C1 segment of cervical spinal cord (tissue), 14 donors: ENCODE data around the gene NRXN3.

Experiments
- DNase-seq, 14 donors: peaks; one replicate each; lab custom pipeline; 2025; lab: John Stamatoyannopoulos, UW

The NRXN3 gene

DNA sequence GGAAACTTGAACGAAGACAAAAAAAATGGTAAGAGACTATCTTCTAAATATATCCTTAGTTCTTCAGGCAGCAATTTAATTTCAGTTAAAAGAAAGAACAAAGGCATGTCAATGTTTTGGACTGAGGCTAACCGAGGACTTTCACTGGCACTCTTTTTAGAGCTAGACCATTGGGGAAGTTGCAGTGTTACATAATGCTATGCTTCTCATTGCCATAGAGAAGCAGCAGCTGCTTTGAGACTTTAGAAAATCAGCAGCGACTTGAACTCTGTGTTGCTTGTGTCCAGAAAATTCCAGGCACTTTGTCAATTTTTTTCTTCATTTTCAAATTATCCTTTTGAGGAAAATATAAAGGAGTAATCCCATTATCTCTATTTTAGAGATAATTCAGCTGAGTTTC, 964.2 kb downstream of the NRXN3 start:
- DNase-seq, result peak in 2 of 14 donors; percentile 1 to 10

DNA sequence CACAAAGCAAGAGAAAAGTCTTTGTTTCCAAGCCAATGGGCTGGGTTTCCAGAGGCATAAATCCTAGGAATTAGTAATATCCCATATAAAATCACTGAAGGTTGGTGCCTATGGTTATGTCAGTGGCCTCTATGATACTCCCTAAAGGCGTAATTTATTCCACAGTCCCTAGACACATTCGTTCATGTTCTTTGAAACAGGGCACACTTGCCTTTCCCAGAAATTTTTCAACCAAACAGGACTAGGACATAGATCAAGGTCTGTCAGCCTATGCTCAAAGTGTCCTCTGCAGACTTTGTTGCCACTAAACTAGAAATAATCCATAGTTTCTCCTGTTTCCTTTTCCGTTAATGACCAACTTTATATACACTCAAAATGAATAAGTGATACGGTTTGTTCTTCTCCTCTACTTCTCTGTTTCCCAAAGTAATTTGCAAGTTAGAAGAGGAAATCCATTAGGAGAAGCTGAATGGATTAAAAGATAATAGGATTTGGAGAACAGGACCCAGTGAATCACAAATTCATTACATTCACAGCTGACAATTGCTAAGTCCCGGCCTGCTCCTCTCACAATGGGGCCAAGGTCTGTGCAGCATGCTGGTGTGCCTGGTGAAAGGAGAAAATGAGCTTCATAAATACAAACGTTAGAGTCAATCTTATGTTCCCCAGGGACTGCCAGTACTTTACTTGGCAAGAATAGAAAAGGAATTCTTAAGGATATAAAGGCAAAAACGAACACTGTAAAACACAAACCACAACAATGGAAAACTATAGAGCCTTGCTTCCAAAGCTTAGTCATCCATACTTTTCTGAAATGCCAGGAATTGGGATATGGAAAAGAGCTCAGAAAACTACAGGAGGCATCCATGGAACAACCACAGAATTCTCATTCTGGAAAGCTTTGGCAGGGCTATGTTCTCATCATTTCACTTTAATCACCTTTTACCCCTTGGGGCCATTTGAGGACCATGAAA, 966.2 kb downstream of the NRXN3 start:
- peak in 1 of 14 donors; percentile 20 for DNase-seq

DNA sequence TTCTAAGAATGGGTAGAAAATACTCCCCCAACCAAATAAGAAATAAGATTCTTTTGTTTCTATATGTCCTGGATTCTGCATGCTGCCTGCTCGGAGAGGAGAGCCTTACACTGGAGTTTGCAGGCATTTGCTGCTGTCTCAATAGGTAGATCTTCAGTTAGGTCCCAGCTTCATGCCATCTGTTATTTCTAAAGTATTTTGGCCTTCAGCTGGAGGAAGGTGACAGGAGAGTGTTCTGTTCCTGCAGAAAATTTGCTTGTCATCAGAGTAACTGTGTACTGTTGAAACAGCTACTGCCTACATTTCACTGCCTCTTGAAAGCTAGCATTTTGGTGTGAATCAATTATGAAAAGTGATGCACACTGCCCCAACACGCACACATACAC, 966.9 kb downstream of the NRXN3 start:
- DNase-seq, result peak in 1 of 14 donors; percentile 88

GRCh38 chr14:79137836-79138235, 967.7 kb downstream of the NRXN3 start:
- DNase-seq, result no peak

- DNase-seq, result no peak
These were observed 974.7 kb downstream of the NRXN3 start for GRCh38 chr14:79144896-79145295.

DNA sequence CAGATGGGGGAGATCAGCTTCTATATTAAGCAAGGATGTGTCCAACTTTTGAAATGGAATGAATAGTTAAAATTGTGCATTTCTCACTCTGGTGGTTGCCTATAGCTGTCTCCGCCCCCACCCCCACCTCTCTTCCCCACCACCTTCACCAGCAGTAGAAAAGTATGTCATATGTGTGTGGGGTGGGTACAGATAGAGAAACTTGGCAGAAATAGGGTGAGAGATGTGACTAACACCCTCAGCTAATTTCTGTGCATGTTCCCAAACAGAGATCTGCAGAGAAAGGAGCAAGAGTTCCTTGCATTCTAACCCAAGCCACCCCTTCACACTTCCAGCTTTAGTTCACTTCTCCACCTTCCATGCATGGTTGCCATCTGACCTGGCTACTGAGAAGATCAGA, 980.1 kb downstream of the NRXN3 start:
- no peak for DNase-seq

DNA sequence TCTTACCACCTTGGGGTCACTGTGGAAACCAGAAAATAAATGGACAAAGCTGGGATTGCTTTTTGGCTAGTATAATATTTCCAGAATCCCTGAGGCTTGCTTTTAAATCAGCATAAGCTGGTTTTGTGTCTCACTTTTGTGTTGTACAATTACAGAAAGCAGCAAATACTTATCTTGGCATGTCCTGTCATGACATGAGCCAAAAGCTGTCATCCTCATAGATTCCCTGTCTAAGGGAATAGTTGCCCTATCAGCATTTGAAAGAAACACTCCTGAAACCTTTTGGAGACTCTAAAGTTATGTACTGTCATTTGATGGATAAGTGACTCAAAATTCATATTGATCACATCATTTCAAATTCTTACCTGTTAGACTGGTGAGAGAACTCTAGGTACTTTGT, 987.2 kb downstream of the NRXN3 start:
- no peak for DNase-seq

GRCh38 chr14:79161571-79161970, 991.4 kb downstream of the NRXN3 start:
- no peak for DNase-seq

DNA sequence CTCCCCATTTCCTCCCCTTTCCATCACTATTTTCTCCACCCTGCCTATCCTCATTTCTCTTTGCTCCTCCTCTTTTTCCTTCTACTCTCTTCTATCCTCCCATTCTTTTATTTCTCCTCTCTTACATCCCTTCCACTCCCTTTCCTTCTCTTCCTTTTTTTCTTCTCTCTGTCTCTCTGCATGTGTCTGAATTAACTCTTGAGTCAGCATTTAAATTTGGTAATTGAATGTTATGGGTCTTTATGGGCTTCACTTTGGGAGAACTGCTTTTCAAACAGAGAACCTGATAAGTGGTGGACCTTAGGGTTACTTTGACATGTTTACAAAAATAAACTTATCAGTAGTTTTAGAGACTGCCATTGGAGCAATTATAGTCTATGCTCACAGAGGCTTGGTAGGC, 992.7 kb downstream of the NRXN3 start:
- no peak for DNase-seq

- DNase-seq, result peak in 1 of 14 donors; percentile 52
These were observed 995.4 kb downstream of the NRXN3 start for GRCh38 chr14:79165471-79166090.

- DNase-seq, result no peak
These were observed 996.0 kb downstream of the NRXN3 start for GRCh38 chr14:79166171-79166570.

GRCh38 chr14:79167957-79168356, 997.8 kb downstream of the NRXN3 start:
- no peak for DNase-seq

DNA sequence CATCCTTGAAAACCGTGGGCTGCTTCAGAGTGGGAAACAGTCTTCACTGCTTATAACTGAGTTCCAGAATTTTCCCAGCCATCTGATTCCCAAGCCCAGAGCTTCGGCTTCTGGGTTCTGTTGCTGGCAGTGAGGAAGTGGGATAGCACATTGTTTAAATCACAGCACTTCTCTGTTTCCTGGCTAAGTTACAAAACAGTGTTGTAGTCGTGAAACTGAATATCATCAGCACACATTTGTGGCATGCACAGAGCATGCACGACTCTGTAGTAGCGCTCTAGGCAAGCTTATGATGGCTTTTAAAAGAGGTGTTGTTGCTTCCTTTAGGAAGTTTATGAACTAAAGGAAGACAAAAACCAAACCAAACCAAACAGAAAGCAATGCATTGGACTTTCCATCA, 1005.5 kb downstream of the NRXN3 start:
- no peak for DNase-seq

GRCh38 chr14:79177106-79177505, 1006.9 kb downstream of the NRXN3 start:
- no peak for DNase-seq

- no peak for DNase-seq
These were observed 1008.5 kb downstream of the NRXN3 start for GRCh38 chr14:79178719-79179118.

DNA sequence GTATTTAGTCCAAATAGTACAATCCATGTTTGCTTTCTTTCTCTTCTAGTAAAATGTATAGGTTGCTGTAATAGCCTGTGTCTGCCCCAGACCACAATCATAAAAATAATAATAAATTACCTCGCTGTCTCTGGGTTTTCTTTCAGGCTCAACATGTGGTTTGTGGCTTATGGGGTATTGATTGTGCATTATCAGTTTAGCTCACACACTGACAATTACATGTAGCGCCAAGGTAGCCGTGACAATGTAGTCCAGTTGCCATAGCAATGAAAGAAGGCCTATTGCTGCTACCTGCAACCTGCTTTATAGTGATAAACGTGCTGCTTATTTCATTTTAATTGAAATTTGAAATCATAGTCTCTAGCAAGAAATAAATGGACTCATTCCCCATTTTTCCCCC, 1009.8 kb downstream of the NRXN3 start:
- no peak for DNase-seq

DNA sequence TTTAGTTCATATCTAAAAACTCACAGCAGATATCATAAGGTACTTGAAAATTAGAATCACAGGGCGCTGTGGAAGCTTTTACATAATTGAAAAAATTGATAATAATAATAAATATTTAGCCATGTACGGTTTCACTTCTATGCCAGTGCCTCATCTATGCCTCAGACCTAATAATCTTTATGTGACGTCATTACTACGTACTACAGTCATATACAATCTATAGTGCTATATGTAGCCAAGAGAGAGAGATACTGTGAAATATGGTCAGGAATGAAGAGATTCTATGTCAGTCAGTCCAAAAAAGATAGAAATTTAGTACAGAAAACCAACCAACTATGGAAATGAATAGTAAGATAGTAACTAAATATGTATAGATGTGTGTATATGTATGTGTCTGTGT, 1010.5 kb downstream of the NRXN3 start:
- no peak for DNase-seq

- no peak for DNase-seq
These were observed 1016.4 kb downstream of the NRXN3 start for GRCh38 chr14:79186523-79186922.

DNA sequence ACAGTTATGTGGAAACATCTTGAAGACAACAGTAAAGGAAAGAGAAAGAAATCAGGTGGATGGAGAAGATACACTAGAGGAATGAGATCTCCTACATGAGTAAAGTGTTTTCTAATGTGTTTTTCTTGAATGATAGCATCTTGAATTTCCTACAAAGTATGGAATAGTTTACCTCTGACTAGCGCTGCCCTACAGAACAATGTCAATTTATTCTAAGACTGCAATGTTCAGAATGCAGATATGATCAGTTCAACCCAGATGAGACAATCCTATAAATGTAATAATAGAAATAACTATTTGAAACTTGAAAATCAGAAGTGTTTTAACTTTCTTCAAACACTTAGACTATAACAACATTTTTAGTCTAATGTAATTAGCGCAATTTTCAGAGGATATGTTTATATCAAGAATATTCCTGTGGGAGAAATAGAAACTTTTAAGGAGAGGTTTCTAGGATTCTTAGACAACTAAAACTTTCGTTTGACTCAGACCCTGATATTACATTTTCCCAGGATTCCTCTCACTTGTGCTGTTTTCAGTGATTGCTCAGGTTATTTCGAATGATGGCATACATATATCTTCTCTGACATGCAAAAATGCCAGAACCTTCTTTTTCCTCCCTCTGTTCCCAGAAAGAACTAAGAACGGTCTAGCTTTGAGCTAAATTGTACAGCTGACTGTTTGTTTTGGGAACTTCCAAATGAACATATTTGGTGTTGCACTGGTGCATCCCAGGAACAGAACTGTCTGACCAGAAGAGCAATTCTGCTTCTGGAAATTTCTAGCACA, 1023.7 kb downstream of the NRXN3 start:
- DNase-seq, result no peak

DNA sequence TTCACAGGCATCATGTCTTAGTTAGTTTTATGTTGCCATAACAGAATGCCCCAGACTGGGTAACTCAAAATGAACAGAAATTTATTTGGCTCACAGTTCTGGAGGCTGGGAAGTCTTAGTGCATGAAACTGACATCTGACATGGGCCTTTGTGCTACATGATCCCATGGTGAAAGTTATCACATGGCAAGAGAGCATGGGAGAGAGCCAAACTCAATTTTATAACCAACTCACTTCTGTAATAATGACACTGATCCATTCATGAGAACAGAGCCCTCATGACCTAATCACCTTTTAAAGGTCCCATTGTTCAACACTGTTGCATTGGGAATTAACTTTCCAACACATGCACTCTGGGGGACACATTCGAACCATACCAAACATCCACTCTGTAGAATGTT, 1026.0 kb downstream of the NRXN3 start:
- no peak for DNase-seq

GRCh38 chr14:79197516-79197915, 1027.3 kb downstream of the NRXN3 start:
- DNase-seq, result no peak

- DNase-seq, result no peak
These were observed 1029.0 kb downstream of the NRXN3 start for GRCh38 chr14:79199217-79199616.
